Neural progenitor cell (in vitro differentiated cells): ENCODE results near the gene RAB8B. TPM values are rescaled to one million over a fixed set of nuclear protein-coding genes. Genes with fewer than 3 reads are reported as not detected.

ENCODE experiments used
- DNase-seq: peaks from one replicate; pipeline ENCODE4 v3.0.0-alpha.2; 2016; ENCODE audit warnings: low spot score
- H2AFZ ChIP-seq: fragments of 200-600 bp; sonication (generic); replicated peaks from 2 replicates; pipeline ENCODE4 v1.6.1; 2016; ENCODE audit warnings: antibody characterized with exemption
- H3F3A ChIP-seq: fragments of 200-600 bp; sonication (generic); 2 replicates; pipeline ENCODE4 v1.6.1; 2016; ENCODE audit warnings: antibody characterized with exemption, low read depth
- H3K27ac ChIP-seq: fragments of 200-600 bp; sonication (generic); 2 replicates; pipeline ENCODE4 v1.5.1; 2016; ENCODE audit warnings: mild to moderate bottlenecking
- H3K27me3 ChIP-seq: fragments of 200-600 bp; sonication (generic); 2 replicates; pipeline ENCODE4 v1.6.1; 2016; ENCODE audit warnings: mild to moderate bottlenecking, moderate library complexity
- H3K36me3 ChIP-seq: fragments of 200-600 bp; sonication (generic); 2 replicates; pipeline ENCODE4 v1.5.1; 2016
- H3K4me1 ChIP-seq: fragments of 200-600 bp; sonication (generic); 2 replicates; pipeline ENCODE4 v1.6.1; 2016; ENCODE audit warnings: mixed run types
- H3K4me2 ChIP-seq: fragments of 200-600 bp; sonication (generic); 2 replicates; pipeline ENCODE4 v1.6.1; 2016
- H3K4me3 ChIP-seq: fragments of 200-600 bp; sonication (generic); 2 replicates; pipeline ENCODE4 v1.5.1; 2016
- H3K79me2 ChIP-seq: fragments of 200-600 bp; sonication (generic); 2 replicates; pipeline ENCODE4 v1.6.1; 2016; ENCODE audit warnings: low read depth
- H3K9ac ChIP-seq: fragments of 200-600 bp; sonication (generic); 2 replicates; pipeline ENCODE4 v1.6.1; 2016
- H3K9me3 ChIP-seq: fragments of 200-600 bp; sonication (generic); 2 replicates; pipeline ENCODE4 v1.5.1; 2016; ENCODE audit warnings: low read depth
- H4K20me1 ChIP-seq: fragments of 200-600 bp; sonication (generic); 2 replicates; pipeline ENCODE4 v1.6.1; 2016; ENCODE audit warnings: low read depth
- H3K27ac Mint-ChIP-seq: 3 replicates; pipeline ENCODE4 v1.8.0; 2021; ENCODE audit warnings: mixed read lengths
- H3K27me3 Mint-ChIP-seq: 2 replicates; pipeline ENCODE4 v1.8.0; 2022; ENCODE audit warnings: low read depth, mild to moderate bottlenecking, inconsistent platforms, moderate library complexity, mixed read lengths; ENCODE audit not compliant: insufficient read depth
- H3K36me3 Mint-ChIP-seq: 3 replicates; pipeline ENCODE4 v1.8.0; 2021; ENCODE audit warnings: mixed read lengths
- H3K4me1 Mint-ChIP-seq: 3 replicates; pipeline ENCODE4 v1.8.0; 2021; ENCODE audit warnings: mixed read lengths
- H3K4me3 Mint-ChIP-seq: 3 replicates; pipeline ENCODE4 v1.8.0; 2021; ENCODE audit warnings: mild to moderate bottlenecking, moderate library complexity, mixed read lengths
- H3K9me3 Mint-ChIP-seq: 3 replicates; pipeline ENCODE4 v1.8.0; 2020; ENCODE audit warnings: mixed read lengths
- EZH2 ChIP-seq: fragments of 200-600 bp; sonication (generic); IDR thresholded peaks from 2 replicates; pipeline ENCODE4 v1.6.1; 2017; ENCODE audit warnings: antibody characterized with exemption, mild to moderate bottlenecking, moderate library complexity
- EZH2phosphoT487 ChIP-seq: fragments of 200-600 bp; sonication (generic); IDR thresholded peaks from 2 replicates; pipeline ENCODE4 v1.6.1; 2017; ENCODE audit warnings: antibody characterized with exemption
- total RNA-seq: library from RNA; depleted of rRNA; stranded (reverse); fragments of >200 nt; gene quantifications from 2 replicates; pipeline ENCODE4 v1.2.3, GENCODE V29; 2015; ENCODE audit warnings: low replicate concordance
- TF ChIP-seq, protein P1 (sequence below): fragments of 200-600 bp; sonication (generic); IDR thresholded peaks from 2 replicates; pipeline ENCODE4 v1.5.1; 2017; ENCODE audit warnings: antibody characterized with exemption, mild to moderate bottlenecking

The RAB8B gene
- total RNA-seq, 1 donor from 2014 or later = 107 TPM

DNA sequence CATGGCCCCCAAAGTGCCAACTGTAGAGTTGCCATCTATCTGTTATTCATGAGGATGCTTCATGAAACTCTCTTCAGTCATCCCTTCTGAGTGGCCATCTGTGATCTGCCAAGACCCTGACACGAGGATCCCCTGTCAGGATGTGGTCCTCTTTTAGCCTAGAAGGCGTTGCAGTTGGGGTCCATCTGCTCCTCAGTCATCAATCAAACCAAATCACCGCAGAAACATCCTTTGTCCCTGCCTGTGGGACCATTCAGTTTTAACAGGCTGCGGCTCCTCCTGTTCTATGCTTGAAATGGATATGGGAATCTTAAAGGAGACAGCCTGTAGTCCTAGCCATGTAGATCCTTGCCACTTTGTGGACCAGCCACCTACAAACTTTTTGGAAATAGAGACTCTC, 26.2 kb upstream of the RAB8B start:
- Histone ChIP-seq H3K9ac (no peak overlapping the region), H3K79me2 (no peaks in the 10 kb centered on the region), H3F3A (peaks cover 7% of the 10 kb centered on the region), H3K36me3 (no peaks in the 10 kb centered on the region), H3K4me2 (no peak overlapping the region), H3K9me3 (no peaks in the 10 kb centered on the region), H3K4me1 (no peaks in the 10 kb centered on the region), H4K20me1 (no peaks in the 10 kb centered on the region), H3K27me3 (no peaks in the 10 kb centered on the region), H3K4me3 (no peak overlapping the region), H2AFZ (no peak overlapping the region), H3K27ac (no peak overlapping the region)
- TF ChIP-seq, protein P1, sequence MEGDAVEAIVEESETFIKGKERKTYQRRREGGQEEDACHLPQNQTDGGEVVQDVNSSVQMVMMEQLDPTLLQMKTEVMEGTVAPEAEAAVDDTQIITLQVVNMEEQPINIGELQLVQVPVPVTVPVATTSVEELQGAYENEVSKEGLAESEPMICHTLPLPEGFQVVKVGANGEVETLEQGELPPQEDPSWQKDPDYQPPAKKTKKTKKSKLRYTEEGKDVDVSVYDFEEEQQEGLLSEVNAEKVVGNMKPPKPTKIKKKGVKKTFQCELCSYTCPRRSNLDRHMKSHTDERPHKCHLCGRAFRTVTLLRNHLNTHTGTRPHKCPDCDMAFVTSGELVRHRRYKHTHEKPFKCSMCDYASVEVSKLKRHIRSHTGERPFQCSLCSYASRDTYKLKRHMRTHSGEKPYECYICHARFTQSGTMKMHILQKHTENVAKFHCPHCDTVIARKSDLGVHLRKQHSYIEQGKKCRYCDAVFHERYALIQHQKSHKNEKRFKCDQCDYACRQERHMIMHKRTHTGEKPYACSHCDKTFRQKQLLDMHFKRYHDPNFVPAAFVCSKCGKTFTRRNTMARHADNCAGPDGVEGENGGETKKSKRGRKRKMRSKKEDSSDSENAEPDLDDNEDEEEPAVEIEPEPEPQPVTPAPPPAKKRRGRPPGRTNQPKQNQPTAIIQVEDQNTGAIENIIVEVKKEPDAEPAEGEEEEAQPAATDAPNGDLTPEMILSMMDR = no peak
- TF ChIP-seq EZH2 = no peak
- no peak overlapping the region for H3K27ac Mint-ChIP-seq
- H3K27me3 Mint-ChIP-seq = no peaks in the 10 kb centered on the region
- no peak overlapping the region for H3K4me3 Mint-ChIP-seq
- H3K4me1 Mint-ChIP-seq = peaks cover 11% of the 10 kb centered on the region
- no peaks in the 10 kb centered on the region for H3K9me3 Mint-ChIP-seq
- no peaks in the 10 kb centered on the region for H3K36me3 Mint-ChIP-seq
- DNase-seq = no peak

DNA sequence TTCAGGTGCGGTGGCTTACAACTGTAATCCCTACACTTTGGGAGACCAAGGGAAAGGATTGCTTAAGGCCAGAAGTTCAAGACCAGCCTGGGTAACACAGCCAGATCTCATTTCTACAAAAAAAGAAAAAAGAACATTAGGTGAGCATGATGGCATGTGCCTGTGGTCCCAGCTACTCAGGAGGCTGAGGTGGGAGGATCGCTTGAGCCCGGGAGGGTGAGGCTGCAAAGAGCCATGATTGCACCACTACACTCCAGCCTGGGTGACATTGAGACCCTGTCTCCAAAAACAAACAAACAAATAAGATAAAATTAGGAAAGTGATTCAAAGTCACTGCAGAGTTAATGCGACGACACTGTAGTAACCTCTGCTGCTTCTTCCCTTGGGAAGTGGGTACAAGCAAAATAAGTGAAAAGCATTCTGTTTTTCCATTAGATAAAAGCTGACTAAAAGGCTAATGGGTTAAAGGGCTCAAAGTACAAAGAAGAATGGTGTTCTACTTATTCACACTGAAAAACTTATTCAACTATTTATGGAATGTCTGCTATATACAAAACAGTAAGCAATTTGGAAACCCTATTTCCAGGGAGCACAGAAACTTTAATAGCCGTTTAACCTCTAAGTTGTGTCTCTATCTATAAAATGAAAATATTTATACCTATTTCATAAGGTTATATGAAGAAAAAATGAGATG, 24.1 kb upstream of the RAB8B start:
- no peak overlapping the region for H2AFZ ChIP-seq
- H3K9ac ChIP-seq = no peak overlapping the region
- peaks cover 5% of the 10 kb centered on the region for H3F3A ChIP-seq
- H3K9me3 ChIP-seq = no peaks in the 10 kb centered on the region
- no peaks in the 10 kb centered on the region for H3K79me2 ChIP-seq
- H3K27me3 ChIP-seq = no peaks in the 10 kb centered on the region
- no peaks in the 10 kb centered on the region for H3K36me3 ChIP-seq
- no peak overlapping the region for H3K4me3 ChIP-seq
- no peak for TF ChIP-seq EZH2
- TF ChIP-seq EZH2phosphoT487 = no peak
- TF ChIP-seq, protein P1 = no peak
- H3K27me3 Mint-ChIP-seq = no peaks in the 10 kb centered on the region
- DNase-seq = no peak
- peaks cover 10% of the 10 kb centered on the region for H3K4me1 Mint-ChIP-seq
- H3K36me3 Mint-ChIP-seq = no peaks in the 10 kb centered on the region
- no peak overlapping the region for H3K27ac Mint-ChIP-seq
- no peaks in the 10 kb centered on the region for H4K20me1 ChIP-seq
- H3K4me3 Mint-ChIP-seq = no peak overlapping the region
- no peak overlapping the region for H3K4me2 ChIP-seq
- no peak overlapping the region for H3K27ac ChIP-seq
- H3K9me3 Mint-ChIP-seq = no peaks in the 10 kb centered on the region
- no peaks in the 10 kb centered on the region for H3K4me1 ChIP-seq

DNA sequence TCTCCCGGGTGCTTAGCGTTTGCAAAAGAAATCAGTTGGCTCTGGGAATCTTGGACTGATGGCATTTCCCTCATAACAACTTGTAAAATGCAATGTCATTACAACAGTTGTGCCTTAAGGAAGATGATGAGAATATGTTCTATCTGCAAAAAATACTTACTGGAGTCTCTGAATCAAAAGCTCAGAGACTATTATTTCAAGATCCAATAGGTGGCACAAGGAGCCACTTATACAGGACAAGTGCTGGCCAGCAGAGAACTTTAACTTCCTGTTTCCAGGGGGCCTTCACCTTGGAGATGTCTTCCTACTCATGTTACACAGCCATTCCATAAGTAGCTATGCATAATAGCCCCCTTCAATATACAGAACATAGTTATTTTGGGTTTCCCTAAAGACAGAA, 23.2 kb upstream of the RAB8B start:
- Mint-ChIP-seq H3K4me1 (peaks cover 10% of the 10 kb centered on the region), H3K27ac (no peak overlapping the region), H3K4me3 (no peak overlapping the region), H3K9me3 (no peaks in the 10 kb centered on the region), H3K36me3 (no peaks in the 10 kb centered on the region), H3K27me3 (no peaks in the 10 kb centered on the region)
- H3K4me3 ChIP-seq = no peak overlapping the region
- no peak for DNase-seq
- H3K27me3 ChIP-seq = no peaks in the 10 kb centered on the region
- no peaks in the 10 kb centered on the region for H3K36me3 ChIP-seq
- no peaks in the 10 kb centered on the region for H3K79me2 ChIP-seq
- no peaks in the 10 kb centered on the region for H3K4me1 ChIP-seq
- no peaks in the 10 kb centered on the region for H3K9me3 ChIP-seq
- H2AFZ ChIP-seq = no peak overlapping the region
- H4K20me1 ChIP-seq = no peaks in the 10 kb centered on the region
- TF ChIP-seq, protein P1 = no peak
- TF ChIP-seq EZH2 = no peak
- no peak overlapping the region for H3K9ac ChIP-seq
- no peak overlapping the region for H3K4me2 ChIP-seq
- H3K27ac ChIP-seq = no peak overlapping the region
- peaks cover under 1% of the 10 kb centered on the region for H3F3A ChIP-seq
